GM12865 (cell line): ENCODE results near the gene NACC2.

ENCODE experiments used
- DNase-seq: peaks from one replicate; pipeline ENCODE4 v3.0.0; 2010; ENCODE audit warnings: low read depth
- H3K4me3 ChIP-seq: 2 replicates; pipeline ENCODE4 v1.5.1; 2011; ENCODE audit warnings: mild to moderate bottlenecking, low read depth, low read length, control low read depth
- CTCF ChIP-seq: IDR thresholded peaks from 2 replicates; pipeline ENCODE4 v1.5.1; 2011; ENCODE audit warnings: low read length, control low read depth, low read depth, inconsistent platforms; ENCODE audit not compliant: insufficient read depth; ENCODE audit errors: missing control alignments

The NACC2 gene

GRCh38 chr9:136140966-136141365, 45.9 kb upstream of the NACC2 start:
- H3K4me3 ChIP-seq: no peak overlapping the region
- TF ChIP-seq CTCF: no peak
- no peak for DNase-seq

GRCh38 chr9:136140046-136140445, 45.0 kb upstream of the NACC2 start:
- no peak for DNase-seq
- TF ChIP-seq CTCF: no peak
- H3K4me3 ChIP-seq: no peak overlapping the region

GRCh38 chr9:136138566-136138965, 43.5 kb upstream of the NACC2 start:
- H3K4me3 ChIP-seq: no peak overlapping the region
- peak; percentile 48 for TF ChIP-seq CTCF
- peak; percentile 45 for DNase-seq

DNA sequence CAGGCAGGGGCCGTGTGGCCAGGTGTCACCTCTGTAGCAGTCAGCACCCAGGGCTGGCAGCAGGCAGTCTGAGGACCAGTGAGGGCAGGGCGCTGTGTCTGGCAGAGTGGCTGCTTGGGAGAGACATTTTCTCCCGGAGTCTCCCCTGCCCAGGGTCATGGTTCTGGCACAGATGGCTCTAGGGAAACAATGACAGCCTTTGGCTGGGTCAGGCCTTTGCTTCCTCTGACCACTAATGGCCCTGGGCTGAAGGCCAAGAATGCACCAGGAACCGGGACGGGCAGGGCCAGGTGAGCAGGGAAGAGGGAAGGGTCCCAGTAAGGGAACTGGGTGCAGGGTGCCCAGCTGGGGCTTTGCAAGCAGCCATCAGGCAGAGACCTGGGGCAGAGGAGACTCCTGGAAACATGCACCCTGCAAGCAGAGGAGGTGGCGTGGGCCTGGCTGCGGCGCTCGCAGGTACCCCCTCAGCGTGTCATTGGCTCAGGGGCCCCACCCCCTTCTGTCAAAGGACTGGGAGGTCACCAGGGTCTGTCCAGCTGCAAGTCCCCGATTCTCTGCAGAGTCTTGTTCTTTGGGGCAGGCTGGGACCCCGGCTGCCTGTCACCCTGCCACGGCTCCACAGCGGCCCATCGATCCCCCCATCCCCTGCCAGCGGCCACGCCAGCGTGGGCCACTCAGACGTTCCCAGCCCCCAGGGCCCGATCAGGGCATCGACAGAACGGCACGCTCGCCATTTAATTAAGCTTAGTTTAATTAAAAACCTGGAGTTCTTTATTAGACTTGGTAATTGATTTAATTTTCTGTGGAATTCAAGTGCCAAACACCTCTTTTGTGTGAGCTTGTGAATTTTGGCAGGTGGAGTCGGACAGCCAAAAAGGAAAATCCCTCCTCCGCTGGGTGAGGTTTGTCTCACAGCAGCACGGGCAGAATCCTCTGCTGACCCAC, 42.5 kb upstream of the NACC2 start:
- no peak for DNase-seq
- no peak for TF ChIP-seq CTCF

DNA sequence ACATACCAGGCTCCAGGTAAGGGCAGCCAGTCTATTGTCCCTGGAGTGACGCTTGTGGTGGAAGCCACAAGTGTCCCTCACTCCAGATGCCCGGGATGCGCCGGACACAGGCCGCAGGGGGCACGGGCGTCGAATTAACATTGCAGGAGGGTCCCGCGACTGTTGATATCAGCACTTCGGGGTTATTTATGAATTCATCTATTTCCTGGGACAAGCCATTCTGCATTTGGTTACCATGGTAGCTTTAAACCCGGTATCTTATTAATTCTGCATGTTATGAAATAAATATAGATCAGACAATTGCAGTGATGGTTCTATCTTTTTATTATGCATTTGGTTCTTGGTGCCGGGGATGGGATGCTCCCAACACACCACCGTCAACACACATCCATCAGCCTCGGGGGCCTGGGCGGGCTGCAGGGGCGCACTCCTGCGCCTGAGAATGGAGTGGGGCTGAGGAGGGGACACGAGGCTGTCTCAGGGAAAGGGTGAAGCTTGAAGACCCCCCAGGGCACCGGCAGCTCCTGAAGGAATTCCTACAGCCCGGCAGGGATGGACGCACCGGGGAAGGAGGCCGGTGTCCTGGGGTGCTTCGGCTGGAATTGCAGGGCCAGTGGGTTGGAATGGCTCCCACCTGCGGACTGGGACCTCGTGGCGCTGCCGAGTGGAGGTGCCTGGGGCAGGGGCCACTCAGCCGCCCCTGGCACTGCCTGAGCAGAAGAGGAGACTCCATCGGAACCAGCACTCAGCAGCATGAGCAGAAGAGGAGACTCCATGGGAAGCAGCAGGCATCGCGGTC, 41.2 kb upstream of the NACC2 start:
- no peak overlapping the region for H3K4me3 ChIP-seq
- TF ChIP-seq CTCF: no peak
- no peak for DNase-seq

More for the DNA sequence above, 42.5 kb upstream of the NACC2 start:
- H3K4me3 ChIP-seq: no peak overlapping the region

GRCh38 chr9:136135326-136136126, 40.4 kb upstream of the NACC2 start:
- DNase-seq: no peak
- TF ChIP-seq CTCF: no peak
- no peak overlapping the region for H3K4me3 ChIP-seq
